Activated CD4-positive, alpha-beta T cell treated with anti-CD3 and anti-CD28 coated beads, Interleukin-2, amount 50 U/mL, for 16 hours (primary cell): ENCODE measurements around the gene APPL2.
A peak's percentile ranks its signal among the peaks of the same experiment; 100 is the strongest.
"Not testable (repeated sequence)": the region's sequence is repeated elsewhere in the genome, so short reads cannot be mapped to it uniquely, and the experiment has no call there.

Source experiments
- DNase-seq: peaks from one replicate; pipeline ENCODE4 v3.0.0-alpha.2; 2020

Gene APPL2

GRCh38 chr12:105189293-105189692 is 46.7 kb downstream of the APPL2 start:
- no peak for DNase-seq

GRCh38 chr12:105183976-105184375 is 52.0 kb downstream of the APPL2 start:
- DNase-seq = not testable (repeated sequence)

- not testable (repeated sequence) for DNase-seq
Observed at GRCh38 chr12:105183406-105183805, 52.6 kb downstream of the APPL2 start.

- DNase-seq = not testable (repeated sequence)
Observed at GRCh38 chr12:105179114-105179513, 56.9 kb downstream of the APPL2 start.

GRCh38 chr12:105177208-105177607 is 58.8 kb downstream of the APPL2 start:
- DNase-seq = no peak

- no peak for DNase-seq
Observed at GRCh38 chr12:105175397-105175990, 60.5 kb downstream of the APPL2 start.

GRCh38 chr12:105171691-105172436 is 64.1 kb downstream of the APPL2 start:
- DNase-seq = no peak

GRCh38 chr12:105170139-105170538 is 65.8 kb downstream of the APPL2 start:
- DNase-seq = no peak

GRCh38 chr12:105168006-105168405 is 68.0 kb downstream of the APPL2 start:
- DNase-seq = no peak

GRCh38 chr12:105167346-105167745 is 68.6 kb downstream of the APPL2 start:
- no peak for DNase-seq

GRCh38 chr12:105166736-105167135 is 69.2 kb downstream of the APPL2 start:
- no peak for DNase-seq

- DNase-seq = peak; percentile 11
Observed at GRCh38 chr12:105164068-105164467, 71.9 kb downstream of the APPL2 start.

- no peak for DNase-seq
Observed at GRCh38 chr12:105162174-105162573, 73.8 kb downstream of the APPL2 start.

- no peak for DNase-seq
Observed at GRCh38 chr12:105158876-105159275, 77.1 kb downstream of the APPL2 start.

- DNase-seq = no peak
Observed at GRCh38 chr12:105157606-105158005, 78.4 kb downstream of the APPL2 start.

GRCh38 chr12:105156260-105156659 is 79.7 kb downstream of the APPL2 start:
- no peak for DNase-seq

GRCh38 chr12:105142259-105142658 is 93.7 kb downstream of the APPL2 start:
- DNase-seq = no peak

GRCh38 chr12:105141320-105141922 is 94.6 kb downstream of the APPL2 start:
- no peak for DNase-seq

- DNase-seq = no peak
Observed at GRCh38 chr12:105138248-105138647, 97.7 kb downstream of the APPL2 start.
